H9 (cell line): ENCODE measurements around the gene RAF1. TPM values are rescaled to one million over a fixed set of nuclear protein-coding genes. Genes with fewer than 3 reads are reported as not detected.

Experiments used
- DNase-seq: peaks from one replicate; pipeline ENCODE4 v3.0.0-alpha.2; 2017
- H2AFZ ChIP-seq: one replicate; pipeline ENCODE4 v1.6.1; 2013; ENCODE audit warnings: mild to moderate bottlenecking, low read length, control low read depth, moderate library complexity
- H2AK5ac ChIP-seq: 2 replicates; pipeline ENCODE4 v1.6.1; 2013; ENCODE audit warnings: low read length, control low read depth, mixed read lengths; ENCODE audit not compliant: insufficient read length
- H2BK120ac ChIP-seq: one replicate; pipeline ENCODE4 v1.6.1; 2013; ENCODE audit warnings: low read depth, mild to moderate bottlenecking, low read length, control low read depth, inconsistent platforms; ENCODE audit not compliant: poor library complexity, severe bottlenecking
- H2BK12ac ChIP-seq: 2 replicates; pipeline ENCODE4 v1.6.1; 2013; ENCODE audit warnings: low read length, control low read depth, mixed read lengths, low read depth; ENCODE audit not compliant: insufficient read length
- H2BK15ac ChIP-seq: 2 replicates; pipeline ENCODE4 v1.6.1; 2013; ENCODE audit warnings: low read depth, low read length, control low read depth
- H2BK20ac ChIP-seq: one replicate; pipeline ENCODE4 v1.6.1; 2013; ENCODE audit warnings: low read depth, mild to moderate bottlenecking, low read length, control low read depth, inconsistent platforms; ENCODE audit not compliant: poor library complexity, severe bottlenecking
- H2BK5ac ChIP-seq: 2 replicates; pipeline ENCODE4 v1.6.1; 2013; ENCODE audit warnings: low read length, control low read depth, mixed read lengths; ENCODE audit not compliant: insufficient read length
- H3K14ac ChIP-seq: 2 replicates; pipeline ENCODE4 v1.6.1; 2013; ENCODE audit warnings: low read length, control low read depth; ENCODE audit not compliant: insufficient read depth
- H3K18ac ChIP-seq: 2 replicates; pipeline ENCODE4 v1.6.1; 2013; ENCODE audit warnings: low read depth, mild to moderate bottlenecking, mixed read lengths, low read length, control low read depth; ENCODE audit not compliant: insufficient read length
- H3K23ac ChIP-seq: 2 replicates; pipeline ENCODE4 v1.6.1; 2013; ENCODE audit warnings: low read length, control low read depth, mixed read lengths, low read depth; ENCODE audit not compliant: insufficient read length
- H3K23me2 ChIP-seq: 2 replicates; pipeline ENCODE4 v1.6.1; 2013; ENCODE audit warnings: low read depth, mild to moderate bottlenecking, mixed read lengths, low read length, control low read depth; ENCODE audit not compliant: insufficient read length, poor library complexity, severe bottlenecking
- H3K27ac ChIP-seq: 2 replicates; pipeline ENCODE4 v1.5.1; 2013; ENCODE audit warnings: low read length, control low read depth, mixed read lengths, low read depth; ENCODE audit not compliant: insufficient read length
- H3K27me3 ChIP-seq: 2 replicates; pipeline ENCODE4 v1.6.1; 2013; ENCODE audit warnings: low read length, control low read depth, inconsistent platforms; ENCODE audit not compliant: insufficient read depth
- H3K4ac ChIP-seq: 2 replicates; pipeline ENCODE4 v1.6.1; 2013; ENCODE audit warnings: low read depth, mild to moderate bottlenecking, control low read depth, inconsistent platforms, low read length, moderate library complexity
- H3K4me1 ChIP-seq: 2 replicates; pipeline ENCODE4 v1.6.1; 2013; ENCODE audit warnings: low read length, control low read depth, inconsistent platforms; ENCODE audit not compliant: insufficient read depth
- H3K4me2 ChIP-seq: 2 replicates; pipeline ENCODE4 v1.6.1; 2013; ENCODE audit warnings: low read length, control low read depth, mixed read lengths; ENCODE audit not compliant: insufficient read length, insufficient read depth
- H3K56ac ChIP-seq: 2 replicates; pipeline ENCODE4 v1.6.1; 2013; ENCODE audit warnings: low read depth, mild to moderate bottlenecking, mixed read lengths, low read length, control low read depth; ENCODE audit not compliant: insufficient read length
- H3K79me1 ChIP-seq: 2 replicates; pipeline ENCODE4 v1.6.1; 2013; ENCODE audit warnings: low read depth, mild to moderate bottlenecking, moderate library complexity, low read length, control low read depth, inconsistent platforms; ENCODE audit not compliant: insufficient read depth, poor library complexity, severe bottlenecking
- H3K79me2 ChIP-seq: 2 replicates; pipeline ENCODE4 v1.6.1; 2013; ENCODE audit warnings: low read length, control low read depth, inconsistent platforms; ENCODE audit not compliant: insufficient read depth
- H3K9ac ChIP-seq: 2 replicates; pipeline ENCODE4 v1.6.1; 2013; ENCODE audit warnings: low read length, control low read depth, mixed read lengths; ENCODE audit not compliant: insufficient read length; ENCODE audit errors: extremely low read depth
- H3K9me3 ChIP-seq: one replicate; pipeline ENCODE4 v1.6.1; 2013; ENCODE audit warnings: low read depth, low read length, inconsistent platforms; ENCODE audit not compliant: control insufficient read depth
- H3T11ph ChIP-seq: one replicate; pipeline ENCODE4 v1.6.1; 2013; ENCODE audit warnings: mild to moderate bottlenecking, low read length, control low read depth, inconsistent platforms
- H4K20me1 ChIP-seq: one replicate; pipeline ENCODE4 v1.6.1; 2013; ENCODE audit not compliant: control insufficient read depth, insufficient read length, insufficient read depth
- H4K5ac ChIP-seq: 2 replicates; pipeline ENCODE4 v1.6.1; 2013; ENCODE audit warnings: low read depth, mild to moderate bottlenecking, mixed read lengths, low read length, control low read depth; ENCODE audit not compliant: insufficient read length
- H4K8ac ChIP-seq: replicated peaks from 2 replicates; pipeline ENCODE4 v1.6.1; 2013; ENCODE audit warnings: low read length, control low read depth, mixed read lengths, low read depth; ENCODE audit not compliant: insufficient read length
- H4K91ac ChIP-seq: 2 replicates; pipeline ENCODE4 v1.6.1; 2013; ENCODE audit warnings: low read depth, mild to moderate bottlenecking, moderate library complexity, mixed read lengths, low read length, control low read depth; ENCODE audit not compliant: insufficient read length
- H3K27ac Mint-ChIP-seq, 3 experiments: 2 replicates in 2 of 3; 3 replicates in 1 of 3; pipeline ENCODE4 v1.8.0; 2020 to 2021; ENCODE audit warnings: mixed read lengths in 3 of 3, mild to moderate bottlenecking in 1 of 3, moderate library complexity in 1 of 3
- H3K27me3 Mint-ChIP-seq: 2 replicates; pipeline ENCODE4 v1.8.0; 2021; ENCODE audit warnings: low read depth, mild to moderate bottlenecking, moderate library complexity, mixed read lengths
- H3K36me3 Mint-ChIP-seq, 3 experiments: 2 replicates in 2 of 3; 3 replicates in 1 of 3; pipeline ENCODE4 v1.8.0; 2020 to 2021; ENCODE audit warnings: low read depth in 3 of 3, mixed read lengths in 3 of 3; ENCODE audit not compliant: insufficient read depth in 1 of 3
- H3K4me1 Mint-ChIP-seq, 2 experiments: 2 replicates each; pipeline ENCODE4 v1.8.0; 2020; ENCODE audit warnings: mixed read lengths in 2 of 2
- H3K4me3 Mint-ChIP-seq, 2 experiments: 2 replicates in 1 of 2; 3 replicates in 1 of 2; pipeline ENCODE4 v1.8.0; 2020 to 2021; ENCODE audit warnings: mild to moderate bottlenecking in 2 of 2, mixed read lengths in 2 of 2, moderate library complexity in 1 of 2
- H3K9me3 Mint-ChIP-seq, 2 experiments: 2 replicates in 1 of 2; 3 replicates in 1 of 2; pipeline ENCODE4 v1.8.0; 2020; ENCODE audit warnings: mild to moderate bottlenecking in 2 of 2, mixed read lengths in 2 of 2, moderate library complexity in 1 of 2
- WGBS: extraction: QIAGEN DNeasy Blood & Tissue Kit; methylation state at CpG from one replicate; pipeline ENCODE4 v1.1.7; 2013; ENCODE audit warnings: missing lambda C conversion rate, low lambda C conversion rate, mixed read lengths; ENCODE audit not compliant: insufficient read length; ENCODE audit errors: extremely low coverage; 5-methylcytosine and 5-hydroxymethylcytosine counted together
- total RNA-seq: library from RNA; stranded (reverse); gene quantifications from 2 replicates; pipeline ENCODE4 v1.2.1, GENCODE V29; 2021
- TF ChIP-seq, protein P1 (sequence below): fragments of 200-600 bp; sonication (generic); conservative IDR thresholded peaks from 3 replicates; pipeline ENCODE4 v1.8.0; 2021; ENCODE audit warnings: antibody characterized with exemption, mild to moderate bottlenecking

RAF1 gene
- total RNA-seq, 1 experiment from 2014 or later = 112 TPM

DNA sequence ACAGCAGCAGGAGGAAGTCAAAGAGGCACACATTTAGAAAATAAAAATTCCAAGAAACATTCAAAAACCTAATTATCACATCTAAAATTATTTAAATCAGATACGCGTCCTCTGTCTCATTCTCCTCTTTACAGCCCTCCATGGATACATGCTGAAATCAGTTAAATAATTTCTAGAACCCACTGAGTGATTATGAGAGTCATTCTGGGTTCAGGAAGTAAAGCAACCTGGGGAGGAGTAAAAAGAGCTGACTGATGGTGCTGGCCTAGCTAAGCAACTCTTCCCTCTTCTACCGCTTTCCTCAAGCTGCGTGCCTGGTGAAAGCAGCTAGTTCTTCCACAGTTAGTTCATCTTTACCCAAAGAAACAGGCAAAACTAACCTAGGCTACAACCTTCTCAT is 48.7 kb downstream of the RAF1 start:
- no peaks in the 10 kb centered on the region; the same call in 1 of the 2 replicates for H3K4me1 ChIP-seq
- peaks cover 10 to 14% of the 10 kb centered on the region in 2 experiments for H3K4me1 Mint-ChIP-seq

More for the DNA sequence above, 48.7 kb downstream of the RAF1 start:
- Histone ChIP-seq H3K56ac (no peak overlapping the region), H3K4ac (no peak overlapping the region), H3T11ph (no peak overlapping the region), H3K18ac (no peak overlapping the region), H4K5ac (no peak overlapping the region), H2BK120ac (no peak overlapping the region), H3K14ac (no peak overlapping the region), H4K20me1 (no peaks in the 10 kb centered on the region), H3K9me3 (no peaks in the 10 kb centered on the region), H2BK5ac (no peak overlapping the region), H3K79me1 (peaks cover 4% of the 10 kb centered on the region), H2AFZ (no peak overlapping the region), H3K27me3 (no peaks in the 10 kb centered on the region), H3K4me2 (no peak overlapping the region), H4K91ac (no peak overlapping the region), H2BK15ac (no peak overlapping the region), H3K23me2 (no peaks in the 10 kb centered on the region), H4K8ac (no peak overlapping the region), H3K79me2 (peaks cover 2% of the 10 kb centered on the region; the same call in 1 of the 2 replicates), H3K23ac (no peak overlapping the region), H3K9ac (no peak overlapping the region), H2AK5ac (no peak overlapping the region), H2BK12ac (no peak overlapping the region), H3K27ac (no peak overlapping the region), H2BK20ac (no peak overlapping the region)
- no peak overlapping the region for H3K4me3 Mint-ChIP-seq
- WGBS = no CpG with 5 or more reads among the region's 4 CpGs
- TF ChIP-seq, protein P1, sequence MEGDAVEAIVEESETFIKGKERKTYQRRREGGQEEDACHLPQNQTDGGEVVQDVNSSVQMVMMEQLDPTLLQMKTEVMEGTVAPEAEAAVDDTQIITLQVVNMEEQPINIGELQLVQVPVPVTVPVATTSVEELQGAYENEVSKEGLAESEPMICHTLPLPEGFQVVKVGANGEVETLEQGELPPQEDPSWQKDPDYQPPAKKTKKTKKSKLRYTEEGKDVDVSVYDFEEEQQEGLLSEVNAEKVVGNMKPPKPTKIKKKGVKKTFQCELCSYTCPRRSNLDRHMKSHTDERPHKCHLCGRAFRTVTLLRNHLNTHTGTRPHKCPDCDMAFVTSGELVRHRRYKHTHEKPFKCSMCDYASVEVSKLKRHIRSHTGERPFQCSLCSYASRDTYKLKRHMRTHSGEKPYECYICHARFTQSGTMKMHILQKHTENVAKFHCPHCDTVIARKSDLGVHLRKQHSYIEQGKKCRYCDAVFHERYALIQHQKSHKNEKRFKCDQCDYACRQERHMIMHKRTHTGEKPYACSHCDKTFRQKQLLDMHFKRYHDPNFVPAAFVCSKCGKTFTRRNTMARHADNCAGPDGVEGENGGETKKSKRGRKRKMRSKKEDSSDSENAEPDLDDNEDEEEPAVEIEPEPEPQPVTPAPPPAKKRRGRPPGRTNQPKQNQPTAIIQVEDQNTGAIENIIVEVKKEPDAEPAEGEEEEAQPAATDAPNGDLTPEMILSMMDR = no peak
- H3K27me3 Mint-ChIP-seq = no peaks in the 10 kb centered on the region
- no peak for DNase-seq
- peaks cover 6 to 45% (median 30%) of the 10 kb centered on the region in 3 experiments; a peak in 6 of 7 replicates for H3K36me3 Mint-ChIP-seq
- no peaks in the 10 kb centered on the region for H3K9me3 Mint-ChIP-seq
- H3K27ac Mint-ChIP-seq = peak overlapping the region in 1 of 3 experiments; percentile 29; a peak in 2 of 7 replicates
